Progenitor cell of endocrine pancreas (in vitro differentiated cells): ENCODE measurements around the gene GDF7. TPM values are rescaled to one million over a fixed set of nuclear protein-coding genes. Genes with fewer than 3 reads are reported as not detected.
A peak's percentile ranks its signal among the peaks of the same experiment; 100 is the strongest.

Experiments used
- DNase-seq: peaks from one replicate; pipeline ENCODE4 v3.0.0; 2021; ENCODE audit warnings: low spot score; ENCODE audit not compliant: unreplicated experiment
- H3K27ac Mint-ChIP-seq: 2 replicates; pipeline ENCODE4 v1.8.0; 2021; ENCODE audit warnings: mild to moderate bottlenecking, moderate library complexity, mixed read lengths
- H3K27me3 Mint-ChIP-seq: 2 replicates; pipeline ENCODE4 v1.8.0; 2021; ENCODE audit warnings: mixed read lengths
- H3K36me3 Mint-ChIP-seq: 2 replicates; pipeline ENCODE4 v1.8.0; 2022; ENCODE audit warnings: mixed read lengths; ENCODE audit not compliant: insufficient read depth
- H3K4me1 Mint-ChIP-seq: 2 replicates; pipeline ENCODE4 v1.8.0; 2021; ENCODE audit warnings: low read depth, mixed read lengths
- H3K4me3 Mint-ChIP-seq: 2 replicates; pipeline ENCODE4 v1.8.0; 2021; ENCODE audit warnings: low read depth, mild to moderate bottlenecking, moderate library complexity, mixed read lengths
- H3K9me3 Mint-ChIP-seq: 2 replicates; pipeline ENCODE4 v1.8.0; 2021; ENCODE audit warnings: low read depth, mixed read lengths
- CTCF ChIP-seq: fragments of 200-600 bp; sonication (generic); IDR thresholded peaks from one replicate; pipeline ENCODE4 v1.5.0; 2021; ENCODE audit warnings: antibody characterized with exemption, mild to moderate bottlenecking; ENCODE audit not compliant: unreplicated experiment
- total RNA-seq: library from RNA; stranded (reverse); gene quantifications from 2 replicates; pipeline ENCODE4 v1.2.1, GENCODE V29; 2021

Gene GDF7
- total RNA-seq, 1 donor from 2014 or later: 0.17 TPM

DNA sequence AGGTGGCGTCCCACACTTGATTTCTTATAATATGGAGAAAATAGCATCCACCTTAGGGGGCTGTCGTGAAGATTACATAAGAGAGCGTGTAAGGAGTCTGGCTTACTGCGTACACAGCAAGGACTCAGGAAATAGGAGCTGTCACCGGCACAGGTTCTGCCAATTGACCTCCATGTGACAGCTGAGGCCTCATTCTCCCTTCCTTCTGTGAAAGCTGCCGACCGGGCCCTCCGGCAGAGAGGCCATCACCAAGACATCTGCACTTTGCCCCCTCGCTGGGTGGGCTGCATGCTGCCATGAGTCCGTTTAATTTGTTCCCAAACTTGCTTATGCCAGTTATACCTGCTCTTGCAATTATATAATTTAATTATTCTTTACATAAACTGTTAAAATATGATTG lies 43.7 kb upstream of the GDF7 start:
- Mint-ChIP-seq H3K27ac (no peak overlapping the region), H3K4me1 (peaks cover 8% of the 10 kb centered on the region), H3K27me3 (no peaks in the 10 kb centered on the region), H3K36me3 (peaks cover 4% of the 10 kb centered on the region), H3K4me3 (no peak overlapping the region), H3K9me3 (no peaks in the 10 kb centered on the region)
- no peak for DNase-seq
- no peak for TF ChIP-seq CTCF

- no peak overlapping the region for H3K27ac Mint-ChIP-seq
- no peak for TF ChIP-seq CTCF
- H3K4me3 Mint-ChIP-seq: no peak overlapping the region
- H3K9me3 Mint-ChIP-seq: no peaks in the 10 kb centered on the region
- no peaks in the 10 kb centered on the region for H3K27me3 Mint-ChIP-seq
- DNase-seq: no peak
- peaks cover 4% of the 10 kb centered on the region for H3K36me3 Mint-ChIP-seq
- peaks cover 8% of the 10 kb centered on the region for H3K4me1 Mint-ChIP-seq
These were observed 43.2 kb upstream of the GDF7 start for GRCh38 chr2:20623741-20624155.

- no peaks in the 10 kb centered on the region for H3K27me3 Mint-ChIP-seq
- H3K4me1 Mint-ChIP-seq: peaks cover 8% of the 10 kb centered on the region
- TF ChIP-seq CTCF: no peak
- no peaks in the 10 kb centered on the region for H3K9me3 Mint-ChIP-seq
- no peak for DNase-seq
- no peak overlapping the region for H3K27ac Mint-ChIP-seq
- no peak overlapping the region for H3K4me3 Mint-ChIP-seq
- H3K36me3 Mint-ChIP-seq: peaks cover 4% of the 10 kb centered on the region
These were observed 42.6 kb upstream of the GDF7 start for GRCh38 chr2:20624156-20624883.

GRCh38 chr2:20624884-20625485 lies 42.0 kb upstream of the GDF7 start:
- no peaks in the 10 kb centered on the region for H3K27me3 Mint-ChIP-seq
- no peaks in the 10 kb centered on the region for H3K9me3 Mint-ChIP-seq
- H3K27ac Mint-ChIP-seq: no peak overlapping the region
- H3K36me3 Mint-ChIP-seq: peaks cover 4% of the 10 kb centered on the region
- no peak for TF ChIP-seq CTCF
- no peak overlapping the region for H3K4me3 Mint-ChIP-seq
- H3K4me1 Mint-ChIP-seq: peaks cover 8% of the 10 kb centered on the region
- no peak for DNase-seq

GRCh38 chr2:20625491-20626391 lies 41.2 kb upstream of the GDF7 start:
- no peak overlapping the region for H3K4me3 Mint-ChIP-seq
- H3K4me1 Mint-ChIP-seq: peaks cover 8% of the 10 kb centered on the region
- H3K36me3 Mint-ChIP-seq: peaks cover 2% of the 10 kb centered on the region
- H3K27me3 Mint-ChIP-seq: no peaks in the 10 kb centered on the region
- no peak for DNase-seq
- no peaks in the 10 kb centered on the region for H3K9me3 Mint-ChIP-seq
- no peak for TF ChIP-seq CTCF
- peak overlapping the region; percentile 78 for H3K27ac Mint-ChIP-seq
